Keratinocyte (primary cell): ENCODE results near the gene RCAN2. TPM values are rescaled to one million over a fixed set of nuclear protein-coding genes. Genes with fewer than 3 reads are reported as not detected.

Experiments used
- DNase-seq: peaks from one replicate; pipeline ENCODE4 v3.0.0-alpha.2; 2011; ENCODE audit warnings: low read depth, missing footprints, low spot score
- FAIRE-seq: peaks from 2 replicates; lab custom pipeline; 2011; peaks lifted over from hg19 to GRCh38; lab: Jason Lieb, UNC
- H2AFZ ChIP-seq: 2 replicates; pipeline ENCODE4 v1.6.0; 2012; ENCODE audit warnings: low read length, control low read depth, inconsistent platforms; ENCODE audit not compliant: control insufficient read depth
- H3K27ac ChIP-seq: 2 replicates; pipeline ENCODE4 v1.5.1; 2011; ENCODE audit warnings: low read length; ENCODE audit not compliant: control insufficient read depth, insufficient read depth
- H3K27me3 ChIP-seq: 3 replicates; pipeline ENCODE4 v1.6.0; 2011; ENCODE audit warnings: low read length; ENCODE audit not compliant: control insufficient read depth, insufficient read depth; ENCODE audit errors: extremely low read depth
- H3K36me3 ChIP-seq, 2 experiments: 2 replicates in 1 of 2; 3 replicates in 1 of 2; pipeline ENCODE4 v1.5.1; 2011; ENCODE audit warnings: low read length in 2 of 2, mild to moderate bottlenecking in 1 of 2; ENCODE audit not compliant: control insufficient read depth in 2 of 2, insufficient read depth in 2 of 2; ENCODE audit errors: extremely low read depth in 1 of 2
- H3K4me1 ChIP-seq: 3 replicates; pipeline ENCODE4 v1.5.1; 2011; ENCODE audit warnings: low read length; ENCODE audit not compliant: control insufficient read depth, insufficient read depth; ENCODE audit errors: extremely low read depth
- H3K4me2 ChIP-seq: 3 replicates; pipeline ENCODE4 v1.6.0; 2011; ENCODE audit warnings: low read depth, low read length; ENCODE audit not compliant: control insufficient read depth, insufficient read depth; ENCODE audit errors: extremely low read depth
- H3K4me3 ChIP-seq, 3 experiments: fragments of 200-600 bp in 1 of 3; sonication (generic) in 1 of 3; 2 replicates in 2 of 3; 3 replicates in 1 of 3; pipeline ENCODE4 v1.5.1; 2011 to 2016; ENCODE audit warnings: low read length in 3 of 3, mild to moderate bottlenecking in 3 of 3, control low read depth in 2 of 3, inconsistent platforms in 1 of 3, low read depth in 1 of 3, mixed read lengths in 1 of 3, mixed run types in 1 of 3, moderate library complexity in 1 of 3; ENCODE audit not compliant: control insufficient read depth in 2 of 3, insufficient read depth in 2 of 3; ENCODE audit errors: extremely low read depth in 1 of 3
- H3K79me2 ChIP-seq: 2 replicates; pipeline ENCODE4 v1.6.0; 2012; ENCODE audit warnings: low read length; ENCODE audit not compliant: control insufficient read depth, insufficient read depth
- H3K9ac ChIP-seq: 3 replicates; pipeline ENCODE4 v1.6.0; 2011; ENCODE audit warnings: low read length; ENCODE audit not compliant: control insufficient read depth, insufficient read depth; ENCODE audit errors: extremely low read depth
- H3K9me1 ChIP-seq: 3 replicates; pipeline ENCODE4 v1.6.0; 2011; ENCODE audit warnings: low read length; ENCODE audit not compliant: control insufficient read depth, insufficient read depth; ENCODE audit errors: extremely low read depth
- H3K9me3 ChIP-seq: 2 replicates; pipeline ENCODE4 v1.5.1; 2012; ENCODE audit warnings: low read depth, low read length; ENCODE audit not compliant: control insufficient read depth
- H4K20me1 ChIP-seq: 3 replicates; pipeline ENCODE4 v1.6.0; 2011; ENCODE audit warnings: low read length; ENCODE audit not compliant: control insufficient read depth, insufficient read depth; ENCODE audit errors: extremely low read depth
- CTCF ChIP-seq, 3 experiments: IDR thresholded peaks in 1 of 3; conservative IDR thresholded peaks in 1 of 3; optimal IDR thresholded peaks in 1 of 3; 2 replicates in 2 of 3; 3 replicates in 1 of 3; pipeline versions ENCODE3 to v1.5.1; 2011; ENCODE audit warnings: low read length in 3 of 3, mild to moderate bottlenecking in 3 of 3, moderate library complexity in 2 of 3, control low read depth in 1 of 3, inconsistent platforms in 1 of 3; ENCODE audit not compliant: insufficient read depth in 2 of 3; ENCODE audit errors: extremely low read depth in 1 of 3
- EZH2 ChIP-seq: IDR thresholded peaks from one replicate; pipeline ENCODE4 v1.6.1; 2012; ENCODE audit warnings: inconsistent platforms, mild to moderate bottlenecking, low read length, moderate library complexity
- dilution Hi-C: fragments of 300-500 bp; cut with MboI; formaldehyde crosslinking; loops from one replicate; pipeline ENCODE4 v1.7.0; 2020; ENCODE audit warnings: low sequenced_read_pairs; ENCODE audit not compliant: extremely low pct_ligation_motif_present
- polyA plus RNA-seq, 5 experiments: library from polyadenylated mRNA; depleted of rRNA in 3 of 5; stranded (reverse) in 3 of 5; stranded (forward) in 1 of 5; unstranded in 1 of 5; fragments of >200 nt; gene quantifications; 1 replicate in 1 of 5; 2 replicates in 3 of 5; 3 replicates in 1 of 5; pipeline versions ENCODE4 v1.2.1 to v1.2.3, GENCODE V29; 2011 to 2012; ENCODE audit warnings: missing spikeins in 2 of 5, low read depth in 1 of 5, low replicate concordance in 1 of 5

Gene RCAN2
- polyA plus RNA-seq, 1 donor (not counting 4 experiments of a cell fraction or from before 2014, with no cell fraction given) = not detected

DNA sequence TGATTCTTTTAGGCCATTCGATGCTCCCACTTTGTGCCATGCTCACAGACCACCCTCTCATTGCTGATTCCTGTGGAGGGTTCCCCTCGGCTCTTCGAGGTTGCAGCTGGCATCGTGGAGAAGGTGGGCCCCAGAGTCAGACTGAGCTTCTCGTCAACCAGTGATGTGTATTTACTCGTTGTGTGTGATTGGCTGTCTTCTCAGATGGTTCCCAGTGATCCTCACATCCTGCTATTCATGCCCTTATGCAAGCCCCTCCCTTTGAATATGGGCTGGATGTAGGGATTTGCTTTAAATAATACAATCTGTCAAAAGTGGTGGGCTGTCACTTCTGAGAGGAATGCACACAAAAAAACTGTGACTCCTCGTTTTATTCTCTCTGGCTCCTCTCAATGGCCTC, 220.9 kb downstream of the RCAN2 start:
- Histone ChIP-seq H3K4me3 (no peak overlapping the region), H4K20me1 (no peaks in the 10 kb centered on the region), H3K36me3 (no peaks in the 10 kb centered on the region), H3K4me1 (no peaks in the 10 kb centered on the region), H3K79me2 (no peaks in the 10 kb centered on the region), H3K9me3 (no peaks in the 10 kb centered on the region), H3K9ac (no peak overlapping the region), H3K27me3 (no peaks in the 10 kb centered on the region), H3K27ac (no peak overlapping the region), H2AFZ (no peak overlapping the region), H3K4me2 (no peak overlapping the region), H3K9me1 (no peaks in the 10 kb centered on the region)
- DNase-seq = no peak
- no peak for TF ChIP-seq CTCF (optimal IDR thresholded peaks at IDR 0.05 in 1 of 3, IDR thresholded peaks at IDR 0.05 in 1 of 3, conservative IDR thresholded peaks at IDR 0.05 in 1 of 3; ENCODE audit: extremely low read depth in 1 of 3, insufficient read depth in 2 of 3, low read length in 3 of 3)
- no peak for TF ChIP-seq EZH2
- dilution Hi-C loops = no loop called here
- no peak for FAIRE-seq

GRCh38 chr6:46269447-46270229, 221.6 kb downstream of the RCAN2 start:
- Histone ChIP-seq H3K4me1 (no peaks in the 10 kb centered on the region), H3K4me2 (no peak overlapping the region), H3K27ac (no peak overlapping the region), H3K27me3 (no peaks in the 10 kb centered on the region), H2AFZ (no peak overlapping the region), H3K9me1 (no peaks in the 10 kb centered on the region), H4K20me1 (no peaks in the 10 kb centered on the region), H3K79me2 (no peaks in the 10 kb centered on the region), H3K4me3 (no peak overlapping the region), H3K36me3 (no peaks in the 10 kb centered on the region), H3K9me3 (no peaks in the 10 kb centered on the region), H3K9ac (no peak overlapping the region)
- dilution Hi-C loops = no loop called here
- DNase-seq (no peak), FAIRE-seq (no peak)
- TF ChIP-seq CTCF (optimal IDR thresholded peaks at IDR 0.05 in 1 of 3, IDR thresholded peaks at IDR 0.05 in 1 of 3, conservative IDR thresholded peaks at IDR 0.05 in 1 of 3; ENCODE audit: extremely low read depth in 1 of 3, insufficient read depth in 2 of 3, low read length in 3 of 3) = no peak
- no peak for TF ChIP-seq EZH2
